HG03575 (cell line): ENCODE results near the gene RUFY3.
"Not testable (repeated sequence)": the region's sequence is repeated elsewhere in the genome, so short reads cannot be mapped to it uniquely, and the experiment has no call there.

ENCODE experiments used
- ATAC-seq: cut with Tn5 transposase; IDR thresholded peaks from one replicate; pipeline ENCODE4 v1.9.1; 2021; ENCODE audit not compliant: unreplicated experiment, insufficient number of reproducible peaks, low FRiP score; ENCODE audit errors: extremely low read depth

Gene RUFY3

GRCh38 chr4:70829015-70829414, 107.3 kb downstream of the RUFY3 start:
- no peak for ATAC-seq

DNA sequence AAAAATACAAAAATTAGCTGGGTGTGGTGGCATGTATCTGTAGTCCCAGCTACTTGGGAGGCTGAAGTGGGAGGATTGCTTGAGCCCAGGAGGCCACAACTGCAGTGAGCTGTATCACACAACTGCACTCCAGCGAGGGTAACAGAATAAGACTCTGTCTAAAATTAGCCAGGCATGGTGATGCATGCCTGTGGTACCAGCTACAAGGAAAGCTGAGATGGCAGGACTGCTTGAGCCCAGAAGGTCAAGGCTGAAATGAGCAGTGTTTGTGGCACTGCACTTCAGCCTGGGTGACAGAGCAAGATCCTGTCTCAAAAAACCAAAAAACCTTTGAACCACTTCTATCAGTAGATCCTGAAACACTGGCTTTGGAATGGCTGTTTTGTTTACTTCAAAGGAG, 107.7 kb downstream of the RUFY3 start:
- ATAC-seq: no peak

- no peak for ATAC-seq
These were observed 108.3 kb downstream of the RUFY3 start for GRCh38 chr4:70830054-70830453.

DNA sequence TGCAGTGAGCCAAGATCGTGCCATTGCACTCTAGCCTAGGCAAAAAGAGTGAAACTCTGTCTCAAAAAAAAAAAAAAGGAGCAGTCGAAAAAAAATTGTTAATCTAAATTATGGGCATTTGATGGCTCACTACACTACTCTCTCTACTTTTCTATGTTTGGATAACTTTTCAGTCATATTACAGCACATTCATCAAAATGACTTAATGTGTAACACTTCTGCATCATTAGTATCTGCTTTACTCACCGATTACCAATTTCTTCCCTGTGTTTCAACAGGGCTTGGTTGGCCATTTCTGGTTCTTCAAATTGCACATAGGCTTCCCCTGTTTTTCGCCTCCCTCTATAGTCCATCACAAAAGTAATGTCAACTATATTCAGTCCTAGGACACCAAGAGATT, 109.5 kb downstream of the RUFY3 start:
- no peak for ATAC-seq

- ATAC-seq: no peak
These were observed 111.9 kb downstream of the RUFY3 start for GRCh38 chr4:70833675-70834074.

DNA sequence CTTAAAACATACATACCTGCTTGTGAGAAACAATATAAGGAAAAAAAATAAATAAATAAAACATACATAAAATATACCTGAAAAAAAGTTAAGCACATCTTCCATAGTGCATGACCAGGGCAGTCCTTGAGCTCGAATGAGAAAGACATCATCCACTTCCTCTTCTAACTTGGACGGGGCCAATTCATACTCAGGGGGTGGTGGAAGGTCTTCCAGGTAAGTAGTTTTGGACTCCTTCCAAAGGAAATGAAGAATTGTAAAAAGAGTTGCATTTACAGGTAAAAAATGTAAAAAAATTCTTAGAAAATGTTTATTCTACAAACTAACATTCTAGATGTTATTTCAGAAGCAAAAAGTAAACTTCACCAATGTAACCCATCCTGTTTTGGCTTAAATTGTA, 114.3 kb downstream of the RUFY3 start:
- ATAC-seq: no peak

DNA sequence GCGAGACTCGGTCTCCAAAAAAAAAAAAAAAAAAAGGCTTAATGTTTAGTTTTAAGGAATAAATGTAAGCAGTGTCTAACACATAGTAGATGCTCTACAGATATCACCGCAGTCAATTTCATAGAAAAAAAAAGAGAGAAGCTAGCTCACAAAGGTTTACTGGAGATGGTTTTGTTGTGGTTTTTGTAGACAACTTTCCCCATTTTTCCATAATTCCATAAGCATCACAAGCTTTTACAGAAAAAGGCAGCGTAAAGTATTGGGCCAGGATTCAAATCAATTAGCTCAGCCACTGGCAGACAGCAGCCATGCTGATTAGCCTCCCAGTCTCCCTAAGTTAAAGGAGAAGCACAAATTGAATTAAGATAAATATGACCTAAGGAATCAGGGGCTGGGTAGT, 116.4 kb downstream of the RUFY3 start:
- no peak for ATAC-seq

- no peak for ATAC-seq
These were observed 117.2 kb downstream of the RUFY3 start for GRCh38 chr4:70838666-70839588.

DNA sequence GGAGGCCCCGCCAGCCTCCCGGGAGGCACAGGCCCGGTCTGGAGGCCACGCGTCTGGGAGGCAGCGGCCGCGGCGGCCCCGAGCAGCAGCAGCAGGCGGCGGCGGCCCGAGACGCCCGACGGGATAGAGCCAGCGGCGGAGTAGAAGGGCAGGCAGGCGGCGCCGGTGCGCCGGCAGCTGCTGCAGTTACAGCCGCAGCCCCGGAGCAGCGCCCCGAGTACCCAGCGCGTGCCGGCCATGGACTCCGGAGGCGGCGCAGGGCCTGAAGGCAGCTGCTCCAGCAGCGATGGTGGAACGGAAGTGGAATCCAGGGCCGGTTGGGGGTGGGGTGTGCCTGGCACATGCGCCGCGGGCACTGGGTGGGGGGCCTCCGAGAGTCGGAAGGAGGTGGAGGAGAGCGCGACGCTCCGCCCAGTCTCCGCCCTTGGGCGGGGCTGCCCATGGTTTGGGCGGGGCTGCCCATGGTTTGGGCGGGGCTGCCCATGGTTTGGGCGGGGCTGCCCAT, 117.9 kb downstream of the RUFY3 start, which contains the start of gene GRSF1:
GRSF1 (minus strand) TSS at position 302 of the 505 bp plus-strand sequence; CDS start at position 239, 63 bp downstream.
- no peak for ATAC-seq

DNA sequence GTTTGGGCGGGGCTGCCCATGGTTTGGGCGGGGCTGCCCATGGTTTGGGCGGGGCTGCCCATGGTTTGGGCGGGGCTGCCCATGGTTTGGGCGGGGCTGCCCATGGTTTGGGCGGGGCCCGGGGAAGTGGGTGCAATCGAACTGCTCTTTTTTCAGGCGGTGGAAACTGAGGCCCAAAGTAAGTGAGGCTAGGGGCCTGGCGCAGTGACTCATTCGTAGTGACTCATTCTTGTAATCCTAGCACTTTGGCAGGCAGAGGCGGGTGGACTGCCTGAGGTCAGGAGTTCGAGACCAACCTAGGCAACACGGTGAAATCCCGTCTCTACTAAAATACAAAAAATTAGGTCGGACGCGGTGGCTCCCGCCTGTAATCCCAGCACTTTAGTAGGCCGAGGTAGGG, 118.4 kb downstream of the RUFY3 start:
- not testable (repeated sequence) for ATAC-seq

DNA sequence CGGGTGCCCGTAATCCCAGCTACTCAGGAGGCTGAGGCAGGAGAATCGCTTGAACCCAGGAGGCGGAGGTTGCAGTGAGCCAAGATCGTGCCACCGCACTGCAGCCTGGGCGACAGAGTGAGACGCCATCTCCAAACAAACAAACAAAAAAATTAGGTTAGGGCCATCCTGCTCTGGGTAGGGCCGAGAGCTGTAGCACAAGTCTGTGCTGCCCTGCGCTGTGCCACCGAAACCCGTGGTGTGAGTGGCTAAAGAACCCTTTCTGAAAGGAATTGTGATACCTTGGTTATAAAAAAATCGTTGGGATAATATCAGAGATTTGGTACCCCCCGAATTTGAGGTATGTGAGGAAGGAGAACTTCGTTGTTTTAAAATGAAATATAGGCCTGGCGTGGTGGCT, 118.9 kb downstream of the RUFY3 start:
- not testable (repeated sequence) for ATAC-seq

- no peak for ATAC-seq
These were observed 119.4 kb downstream of the RUFY3 start for GRCh38 chr4:70841211-70841610.

- no peak for ATAC-seq
These were observed 120.2 kb downstream of the RUFY3 start for GRCh38 chr4:70841951-70842350.

GRCh38 chr4:70842761-70843435, 121.1 kb downstream of the RUFY3 start:
- peak; percentile 45 for ATAC-seq

- no peak for ATAC-seq
These were observed 122.4 kb downstream of the RUFY3 start for GRCh38 chr4:70844180-70844579.

- ATAC-seq: no peak
These were observed 127.5 kb downstream of the RUFY3 start for GRCh38 chr4:70849291-70849690.

GRCh38 chr4:70855464-70855863, 133.7 kb downstream of the RUFY3 start:
- no peak for ATAC-seq
